ENCODE data around the gene SDE2. TPM values are rescaled to one million over a fixed set of nuclear protein-coding genes. Genes with fewer than 3 reads are reported as not detected.
"Not testable (repeated sequence)": the region's sequence is repeated elsewhere in the genome, so short reads cannot be mapped to it uniquely, and the experiment has no call there.

Gene SDE2
- total RNA-seq, 2 donors from 2014 or later, result 17.9 to 18.0 TPM

DNA sequence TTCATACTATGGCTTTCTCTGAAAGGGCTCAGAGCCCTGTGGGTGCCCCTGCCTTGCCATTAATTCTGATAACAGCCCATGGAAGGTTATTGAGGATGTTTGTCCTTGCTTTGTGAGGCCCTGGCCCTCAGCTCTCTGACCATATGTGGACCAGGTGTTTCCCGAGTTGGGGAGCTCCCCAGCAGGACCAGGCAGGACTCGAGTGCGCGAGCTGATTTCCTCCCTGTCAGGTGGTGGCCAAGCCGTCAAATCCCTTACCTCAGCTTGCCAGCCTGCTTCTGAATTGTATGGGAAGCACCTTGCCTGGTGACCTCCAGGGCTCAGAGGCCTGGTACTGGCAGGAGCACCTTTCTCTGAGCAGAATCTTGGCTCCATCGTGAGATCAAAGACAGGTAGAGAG, 17.9 kb upstream of the SDE2 start:
- intact Hi-C loops (cut with DNase I), result no loop called here
- no peak for DNase-seq (ENCODE audit: low spot score)

DNA sequence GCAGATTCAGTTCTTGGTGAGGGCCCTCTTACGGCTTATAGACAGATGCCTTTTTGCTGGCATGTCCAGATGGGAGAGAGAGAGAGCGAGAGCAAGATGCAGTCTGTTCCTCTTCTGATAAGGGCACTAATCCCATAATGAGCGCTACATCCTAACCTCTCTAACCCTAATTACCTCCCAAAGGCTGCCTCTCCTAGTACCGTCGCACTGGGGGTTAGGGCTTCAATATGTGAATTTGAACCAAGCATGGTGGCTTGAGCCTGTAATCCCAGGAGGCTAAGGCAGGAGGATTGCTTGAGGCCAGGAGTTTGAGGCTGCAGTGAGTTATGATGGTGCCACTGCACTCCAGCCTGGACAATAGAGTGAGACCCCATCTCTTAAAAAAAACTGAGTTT, 10.5 kb upstream of the SDE2 start:
- no peak for DNase-seq (ENCODE audit: low spot score)
- intact Hi-C loops (cut with DNase I), result no loop called here

DNA sequence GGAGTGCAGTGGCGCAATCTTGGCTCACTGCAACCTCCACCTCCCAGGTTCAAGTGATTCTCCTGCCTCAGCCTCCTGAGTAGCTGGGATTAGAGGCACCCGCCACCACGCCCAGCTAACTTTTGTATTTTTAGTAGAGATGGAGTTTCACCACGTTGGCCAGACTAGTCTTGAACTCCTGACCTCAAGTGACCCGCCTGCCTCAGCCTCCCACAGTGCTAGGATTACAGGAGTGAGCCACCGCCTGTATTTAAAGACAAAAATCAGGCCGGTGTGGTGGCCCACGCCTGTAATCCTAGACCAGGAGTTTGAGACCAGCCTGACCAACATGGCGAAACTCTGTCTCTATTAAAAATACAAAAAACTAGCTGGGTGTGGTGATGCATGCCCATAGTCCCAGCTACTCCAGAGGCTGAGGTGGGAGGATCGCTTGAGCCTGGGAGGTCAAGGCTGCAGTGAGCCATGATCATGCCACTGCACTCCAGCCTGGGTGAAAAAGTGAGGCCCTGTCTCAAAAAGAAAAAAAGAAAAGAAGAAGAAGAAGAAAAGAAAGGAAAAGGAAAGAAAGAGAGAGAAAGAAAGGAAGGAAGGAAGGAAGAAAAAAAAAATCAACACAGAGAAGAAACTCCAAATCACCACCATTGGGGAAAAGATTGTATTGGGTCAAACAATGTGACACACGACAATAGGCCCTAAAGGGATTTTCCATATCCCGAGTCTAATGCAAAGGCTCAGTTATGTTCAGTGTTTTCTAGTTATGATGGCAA, 8.2 kb upstream of the SDE2 start:
- DNase-seq (ENCODE audit: low spot score), result not testable (repeated sequence)

DNA sequence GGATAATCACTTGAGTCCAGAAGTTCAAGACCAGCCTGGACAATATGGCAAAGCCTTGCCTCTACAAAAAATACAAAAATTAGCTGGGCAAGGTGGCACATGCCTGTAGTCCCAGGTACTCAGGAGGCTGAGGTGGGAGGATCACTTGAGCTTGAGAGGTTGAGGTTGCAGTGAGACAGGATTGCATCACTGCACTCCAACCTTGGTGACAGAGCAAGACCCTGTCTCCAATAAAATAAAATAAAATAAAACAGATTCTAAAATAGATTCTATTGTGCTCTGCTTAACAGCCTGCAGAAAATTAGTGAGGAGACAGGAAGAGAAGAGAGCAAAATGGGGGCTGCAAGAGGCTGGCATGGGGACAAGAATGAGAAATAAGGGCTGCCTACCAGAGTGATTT, 7.5 kb upstream of the SDE2 start:
- intact Hi-C loops (cut with DNase I), result no loop called here
- DNase-seq (ENCODE audit: low spot score), result no peak

More for the DNA sequence above, 8.2 kb upstream of the SDE2 start:
- intact Hi-C loops (cut with DNase I), result not testable (repeated sequence)

DNA sequence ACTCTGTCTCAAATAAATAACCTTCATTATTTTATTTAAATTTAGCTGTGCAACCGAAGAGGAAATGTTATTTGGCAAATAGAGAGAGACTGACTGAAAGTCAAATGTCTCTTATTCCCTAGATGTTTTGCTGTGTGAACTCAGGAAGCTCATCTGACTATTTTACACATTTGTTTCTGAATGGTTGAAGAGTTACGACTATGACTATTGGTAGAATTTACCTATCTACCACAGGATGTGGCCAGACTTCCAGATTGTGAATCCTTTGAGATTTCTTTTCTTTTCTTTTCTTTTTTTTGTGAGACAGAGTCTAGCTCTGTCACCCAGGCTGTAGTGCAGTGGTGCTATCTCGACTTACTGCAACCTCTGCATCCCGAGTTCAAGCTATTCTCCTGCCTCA, 5.3 kb upstream of the SDE2 start:
- no peak for DNase-seq (ENCODE audit: low spot score)
- intact Hi-C loops (cut with DNase I), result no loop called here

DNA sequence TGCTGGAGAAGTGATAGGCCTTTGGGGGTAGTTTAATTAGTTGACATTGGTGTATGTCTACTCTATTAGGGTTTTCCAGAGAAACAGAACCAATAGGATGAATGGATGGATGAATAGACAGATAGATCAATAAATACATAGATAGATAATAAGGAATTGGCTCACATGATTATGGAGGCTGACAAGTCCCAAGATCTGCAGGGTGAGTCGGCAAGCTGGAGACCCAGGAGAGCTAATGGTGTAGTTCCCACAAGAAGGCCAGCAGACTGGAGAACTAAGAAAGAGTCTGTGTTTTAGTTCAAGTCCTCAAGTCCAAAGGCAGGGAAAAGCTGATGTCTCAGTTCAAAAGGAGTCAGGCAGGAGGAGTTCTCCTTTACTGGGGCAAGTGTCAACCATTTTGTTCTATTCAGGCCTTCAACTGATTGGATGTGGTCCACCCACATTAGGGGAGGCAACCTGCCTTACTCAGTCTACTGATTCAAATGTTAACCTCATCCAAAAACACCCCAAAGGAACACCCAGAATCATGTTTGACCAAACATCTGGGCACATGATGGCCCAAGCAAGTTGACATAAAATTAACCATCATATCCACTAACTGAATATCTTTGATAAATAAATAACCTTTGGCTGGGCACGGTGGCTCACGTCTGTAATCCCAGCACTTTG, 4.5 kb upstream of the SDE2 start:
- DNase-seq (ENCODE audit: low spot score), result no peak
- intact Hi-C loops (cut with DNase I), result no loop called here

DNA sequence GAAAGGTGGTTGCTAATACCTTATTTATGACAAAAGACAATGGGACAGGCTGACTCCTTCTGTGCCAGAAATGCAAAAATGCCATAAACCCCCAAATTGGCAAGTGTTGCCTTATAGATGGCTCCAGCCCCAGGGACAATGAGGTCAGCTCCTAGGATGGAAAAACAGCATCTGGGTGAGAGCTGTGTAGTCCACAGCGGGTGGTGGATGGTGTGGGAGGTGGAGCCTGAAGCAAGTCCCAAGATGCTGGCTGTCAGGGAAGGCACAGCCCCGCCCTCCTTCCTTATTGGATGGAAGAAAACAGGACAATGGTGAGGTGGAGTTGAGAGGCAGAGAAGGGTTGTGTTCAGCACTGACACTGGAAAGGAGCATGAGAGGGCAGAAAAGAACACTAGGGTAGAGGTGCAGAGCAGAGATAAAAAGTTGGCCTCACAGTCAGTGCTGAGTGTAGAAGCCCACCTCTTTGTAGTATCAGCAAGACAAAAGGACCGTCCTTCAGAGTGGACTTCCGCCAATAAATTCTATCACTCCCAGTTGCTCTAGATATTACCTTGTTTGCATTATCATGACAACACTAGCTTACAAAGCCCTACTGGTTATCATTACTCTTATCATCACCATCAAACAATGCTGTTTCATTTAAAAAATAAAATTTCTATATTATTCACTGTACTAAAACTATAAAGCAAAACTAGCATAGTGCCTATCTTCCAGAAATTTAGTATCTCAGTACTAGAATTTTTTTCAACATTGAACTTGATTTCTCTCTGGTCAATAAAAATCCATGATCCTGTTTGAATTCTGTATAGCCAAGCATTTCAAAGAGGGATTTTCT, 3.7 kb upstream of the SDE2 start:
- DNase-seq (ENCODE audit: low spot score), result peak; percentile 89
- intact Hi-C loops (cut with DNase I), result no loop called here

DNA sequence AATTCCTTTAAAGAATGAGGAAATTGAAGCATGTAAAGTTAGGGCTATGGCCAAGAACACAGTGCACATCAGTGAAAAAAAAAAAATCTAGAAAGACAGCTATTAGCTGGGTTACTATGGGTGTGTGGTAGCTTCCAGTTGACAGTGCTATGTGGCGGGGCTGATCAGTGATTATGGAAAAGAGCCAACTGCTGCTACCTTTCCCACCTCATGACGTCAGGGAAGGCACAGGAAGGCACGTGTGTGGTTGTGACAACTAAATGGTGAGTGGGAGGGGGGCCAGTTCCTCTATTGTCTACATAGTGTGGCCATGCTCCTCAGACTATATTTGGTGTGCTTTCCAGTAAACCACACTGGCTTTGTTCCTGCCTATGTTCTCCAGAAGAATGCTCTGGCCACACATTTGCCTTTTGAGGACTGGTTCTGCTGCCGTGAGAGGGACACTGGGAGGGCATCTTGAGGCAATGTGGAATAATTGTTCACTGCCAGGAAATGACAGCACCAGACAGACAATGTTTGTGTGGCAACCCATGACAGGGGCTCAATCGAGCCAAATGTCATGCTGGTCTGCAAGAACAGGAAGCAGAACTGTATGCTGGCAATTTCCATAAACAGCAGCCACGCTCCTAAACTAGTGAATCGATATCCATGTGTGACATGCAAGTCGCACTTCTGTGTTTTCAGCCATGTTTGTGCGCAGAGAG, 3.0 kb upstream of the SDE2 start:
- DNase-seq (ENCODE audit: low spot score), result peak; percentile 87
- intact Hi-C loops (cut with DNase I), result no loop called here

DNA sequence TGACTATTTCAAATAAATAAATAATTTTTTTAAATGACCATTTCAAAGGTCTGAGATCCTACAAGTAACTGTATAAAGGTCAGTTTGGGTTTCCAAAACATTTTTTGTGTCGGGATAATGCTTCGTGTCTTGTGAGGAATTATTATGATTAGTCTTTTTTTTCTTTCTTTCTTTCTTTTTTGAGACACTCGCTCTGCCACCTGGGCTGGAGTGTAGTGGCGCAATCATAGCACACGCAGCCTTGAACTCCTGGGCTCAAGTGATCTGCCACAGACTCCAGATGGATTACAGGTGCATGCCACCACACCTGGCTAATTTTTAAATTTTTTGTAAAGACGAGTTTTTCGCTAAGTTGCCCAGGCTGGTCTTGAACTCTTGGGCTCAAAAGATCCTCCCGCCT, 1.9 kb upstream of the SDE2 start:
- intact Hi-C loops (cut with DNase I), result no loop called here
- DNase-seq (ENCODE audit: low spot score), result no peak

DNA sequence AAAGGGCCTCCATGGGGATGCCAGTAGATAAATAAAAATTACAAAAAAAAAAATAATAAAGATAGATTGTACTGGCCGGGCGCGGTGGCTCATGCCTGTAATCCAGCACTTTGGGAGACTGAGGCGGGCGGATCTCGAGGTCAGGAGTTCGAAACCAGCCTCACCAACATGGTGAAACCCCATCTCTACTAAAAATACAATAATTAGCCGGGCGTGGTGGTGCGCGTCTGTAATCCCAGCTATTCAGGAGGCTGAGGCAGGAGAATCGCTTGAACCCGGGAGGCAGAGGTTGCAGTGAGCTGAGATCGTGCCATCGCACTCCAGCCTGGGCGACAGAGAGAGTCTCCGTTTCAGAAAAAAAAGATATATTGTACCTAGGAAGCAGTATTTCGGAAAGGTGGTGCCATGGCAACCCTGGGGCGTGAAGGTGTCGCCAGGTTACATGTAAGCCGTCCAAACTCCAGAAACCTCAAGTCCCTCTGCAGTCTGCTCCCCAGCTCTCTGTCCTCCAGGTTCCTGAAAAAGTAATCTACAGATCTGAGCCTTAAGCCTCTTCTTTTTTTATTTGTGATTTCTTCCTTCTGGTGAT, 1.4 kb upstream of the SDE2 start:
- intact Hi-C loops (cut with DNase I); DNase-seq (ENCODE audit: low spot score): not testable (repeated sequence)

DNA sequence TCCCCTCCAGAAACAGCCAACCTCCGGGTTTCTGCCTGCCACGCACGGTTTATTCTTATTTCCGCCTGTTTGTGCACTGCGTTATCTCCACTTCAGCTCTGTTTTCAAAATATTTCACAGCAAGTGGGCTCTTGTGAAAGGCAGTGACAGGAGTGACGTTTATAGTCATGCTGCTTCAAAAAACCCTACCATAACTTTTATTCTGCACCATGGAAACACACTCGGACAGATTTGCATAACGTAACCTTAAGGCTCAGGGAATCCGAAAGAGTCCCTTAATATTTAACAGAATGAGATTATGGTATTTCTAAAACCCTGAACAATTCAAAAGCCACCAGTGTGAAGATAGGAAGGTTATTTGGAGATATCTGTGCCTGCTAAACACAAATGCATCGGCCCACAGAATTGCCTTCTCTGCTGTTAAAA, 782 bp upstream of the SDE2 start:
- intact Hi-C loops (cut with DNase I), result loop anchor here in 1 of 2 donors (5.0 kb wide), 1 partner anchor 62 kb away; the partner anchor contains the start of gene H3-3A

DNA sequence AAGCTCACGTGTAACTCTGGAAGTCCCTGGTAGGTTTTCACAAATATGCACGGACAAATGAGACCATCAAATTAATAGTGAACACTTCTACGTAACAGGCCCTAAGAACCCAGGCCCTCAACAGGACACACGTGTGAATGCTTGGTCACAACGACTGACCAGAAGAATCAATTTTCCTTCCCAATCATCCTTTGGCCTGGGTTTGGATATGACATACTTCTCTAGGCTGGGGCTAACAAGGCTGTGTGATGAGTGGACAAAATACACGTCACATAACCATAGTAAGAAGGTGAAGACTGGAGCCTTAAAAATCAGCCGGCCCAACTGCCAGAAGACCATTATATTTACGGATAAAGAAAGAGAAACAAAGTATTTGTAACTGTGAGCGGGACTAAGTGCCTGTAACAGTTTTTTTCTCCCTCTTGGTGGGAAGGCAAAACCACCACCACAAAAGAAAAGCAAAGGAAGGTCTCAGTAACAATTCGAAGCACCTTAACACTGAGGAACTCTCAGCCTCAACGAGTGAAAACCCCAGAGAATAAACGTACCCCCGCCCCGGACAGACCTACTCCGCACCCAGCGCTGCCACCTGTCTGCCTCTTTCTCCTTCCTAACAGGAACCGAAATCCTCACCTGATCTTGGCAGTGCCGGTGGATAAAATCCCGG, 450 bp downstream of the SDE2 start:
- DNase-seq (ENCODE audit: low spot score), result no peak
- intact Hi-C loops (cut with DNase I), result loop anchor here in 1 of 2 donors (5.0 kb wide), 1 partner anchor 64 kb away; the partner anchor contains the start of gene H3-3A

More for the DNA sequence above, 782 bp upstream of the SDE2 start:
- DNase-seq (ENCODE audit: low spot score), result no peak

DNA sequence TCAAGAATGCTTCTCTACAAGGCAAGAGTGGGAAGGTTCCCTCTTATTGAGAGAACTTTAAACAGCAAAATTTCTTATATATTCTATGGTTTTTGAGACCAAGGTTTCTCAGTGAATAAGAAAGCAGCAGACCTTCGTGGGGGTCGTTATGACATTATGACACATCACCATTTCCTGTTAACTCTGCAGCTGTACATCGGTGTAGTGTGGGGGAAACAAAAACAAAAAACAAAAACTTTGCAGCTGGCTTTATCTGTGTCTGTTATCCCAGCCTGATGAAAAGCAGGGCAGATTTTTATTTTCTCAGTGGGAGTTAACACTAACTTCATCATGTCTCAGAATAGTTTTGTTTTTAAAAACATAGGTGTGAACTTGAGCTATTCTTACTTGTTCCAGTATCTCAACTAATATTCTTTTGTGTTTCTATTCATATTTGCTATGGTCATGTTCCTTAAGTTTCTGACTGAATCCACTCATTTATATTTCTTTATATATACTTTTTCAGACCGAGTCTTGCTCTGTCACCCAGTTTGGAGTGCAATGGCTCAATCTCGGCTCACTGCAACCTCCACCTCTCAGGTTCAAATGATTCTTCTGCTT, 2.1 kb downstream of the SDE2 start:
- DNase-seq (ENCODE audit: low spot score), result no peak
- intact Hi-C loops (cut with DNase I), result loop anchor here in 1 of 2 donors (5.0 kb wide), 1 partner anchor 65 kb away; the partner anchor contains the start of gene H3-3A

DNA sequence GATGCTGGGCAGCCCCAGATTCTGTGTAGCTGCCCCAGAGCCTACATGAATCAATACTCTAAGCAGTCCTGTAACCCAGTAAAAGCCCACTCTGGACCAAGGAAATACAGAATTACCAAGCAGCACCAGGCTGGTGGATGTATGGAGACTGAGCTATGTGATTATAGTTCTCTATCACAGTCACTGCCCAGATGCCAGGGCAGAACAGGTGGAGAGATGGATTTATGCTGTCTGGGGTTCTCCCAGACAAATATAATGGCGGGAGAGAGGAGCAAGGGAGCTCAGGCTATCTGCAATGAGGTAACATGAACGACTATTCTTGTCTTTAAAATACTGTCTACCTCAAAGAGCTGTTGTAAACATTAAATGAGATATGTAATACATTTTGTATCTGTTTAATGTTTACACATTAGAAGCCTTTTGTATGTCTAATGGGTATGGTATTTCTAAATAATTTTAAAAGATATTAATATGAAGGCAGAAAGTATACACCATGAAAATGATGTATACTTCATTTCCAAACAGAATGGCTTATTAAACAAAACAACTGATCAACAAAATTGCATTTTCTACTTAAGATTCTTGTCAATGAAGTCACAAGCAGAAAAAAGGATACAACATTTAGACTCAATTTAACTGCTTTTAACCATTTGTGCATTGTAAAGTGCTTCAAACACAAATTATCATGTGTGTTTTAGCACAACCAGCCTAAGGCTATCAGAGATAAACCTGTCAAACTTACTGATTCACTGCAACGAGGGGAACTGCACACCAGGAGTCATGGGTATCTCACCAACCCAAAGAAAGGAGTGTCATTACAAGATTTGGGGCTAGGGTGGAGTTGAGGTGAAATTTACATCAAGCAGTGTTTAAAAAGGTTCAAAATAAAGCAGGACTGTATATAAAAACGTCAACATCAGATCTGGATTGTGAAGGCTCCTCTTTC, 3.0 kb downstream of the SDE2 start:
- DNase-seq (ENCODE audit: low spot score), result no peak
- intact Hi-C loops (cut with DNase I), result loop anchor here in 1 of 2 donors (5.0 kb wide), 1 partner anchor 66 kb away; the partner anchor contains the start of gene H3-3A

DNA sequence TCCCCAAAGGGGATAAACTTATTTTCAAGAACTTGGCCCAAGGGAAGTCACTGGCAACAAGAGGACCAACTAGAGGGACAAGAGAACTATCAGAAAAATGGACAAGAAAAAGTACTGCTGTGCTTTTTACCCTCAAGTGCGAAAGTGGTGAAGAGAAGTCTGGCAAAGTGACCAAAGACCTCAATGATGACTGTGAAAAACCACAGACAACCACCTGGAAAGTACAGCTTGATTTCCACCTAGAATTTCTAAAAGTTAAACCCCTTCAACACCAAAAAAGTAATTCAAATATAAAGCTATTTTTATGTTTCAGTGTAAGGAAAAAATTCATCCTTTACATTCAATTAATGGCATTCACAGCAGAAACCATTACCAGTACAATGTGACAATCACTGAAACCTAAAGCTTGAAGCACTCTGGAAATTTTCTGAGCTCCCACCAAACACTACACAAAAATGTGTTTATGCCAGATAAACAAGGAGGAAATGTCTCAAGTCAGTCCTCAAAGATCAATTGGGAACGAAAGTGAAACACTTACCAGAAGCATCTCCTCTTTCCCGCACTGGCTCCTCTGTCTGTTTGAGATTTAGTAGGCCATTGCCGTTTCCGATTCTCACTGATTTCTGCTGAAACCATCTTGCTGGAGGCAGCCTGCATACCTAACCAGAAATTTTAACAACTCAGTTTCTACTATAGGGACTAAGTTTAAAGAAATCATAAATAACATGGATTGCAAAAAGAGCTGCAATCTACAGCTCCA, 8.3 kb downstream of the SDE2 start:
- DNase-seq (ENCODE audit: low spot score), result no peak
- intact Hi-C loops (cut with DNase I), result no loop called here
